Inflammatory macrophage treated with lipopolysaccharide for 1 hour (primary cell): Measurements from ENCODE around the gene ME3.
"Not testable (repeated sequence)": the region's sequence is repeated elsewhere in the genome, so short reads cannot be mapped to it uniquely, and the experiment has no call there.

ENCODE experiments used
- DNase-seq, 2 donors: peaks; one replicate each; pipeline ENCODE4 v3.0.0-alpha.2; 2020 to 2022

Gene ME3

GRCh38 chr11:86580535-86580934, 91.9 kb downstream of the ME3 start:
- DNase-seq = no peak

GRCh38 chr11:86579406-86579731, 93.0 kb downstream of the ME3 start:
- no peak for DNase-seq

GRCh38 chr11:86578727-86579405, 93.5 kb downstream of the ME3 start:
- DNase-seq = no peak

DNA sequence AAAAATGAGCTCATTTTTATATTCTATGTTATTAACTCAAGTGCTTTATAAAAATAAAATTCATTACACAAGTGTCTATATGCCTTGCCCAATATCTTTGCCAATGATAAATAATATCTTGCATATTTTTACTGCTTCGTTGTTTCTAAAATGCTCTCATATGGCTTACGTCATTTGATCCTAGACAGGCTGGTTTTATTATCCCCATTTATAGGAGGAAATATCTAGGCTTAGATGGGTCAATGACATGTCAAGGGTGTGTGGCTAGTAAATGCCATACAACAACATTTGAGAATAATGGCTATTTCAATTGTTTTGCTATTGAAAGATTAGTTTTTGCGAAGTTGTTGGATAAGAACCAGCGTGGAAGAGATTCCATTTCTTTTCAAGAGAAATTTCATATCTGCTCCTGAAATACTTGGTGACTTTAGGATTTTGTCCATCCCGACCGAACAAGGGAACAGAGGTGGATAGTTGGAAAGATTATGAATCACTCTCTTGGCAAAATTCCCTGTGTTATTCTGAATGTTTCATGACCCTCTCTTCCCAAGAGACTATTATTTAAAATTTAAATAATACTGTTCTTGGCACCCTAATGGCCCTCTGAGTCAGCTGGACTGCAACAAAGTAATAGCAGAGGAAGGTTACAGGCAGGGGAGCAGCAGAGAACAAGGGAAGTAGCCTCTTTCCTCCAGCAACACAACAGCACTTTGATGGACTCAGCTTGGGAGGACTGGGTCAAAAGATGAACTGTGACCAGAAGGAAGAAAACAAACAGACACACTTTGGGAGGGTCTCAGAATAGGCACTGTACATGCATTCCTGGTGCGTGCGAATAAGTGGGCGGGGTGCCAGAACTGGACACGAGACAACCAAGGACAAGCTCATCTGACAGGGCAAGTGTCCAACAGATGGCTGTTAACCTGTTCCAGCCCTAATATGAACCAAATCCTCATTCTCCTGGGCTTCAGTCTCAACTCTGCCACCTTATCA, 94.5 kb downstream of the ME3 start:
- DNase-seq = no peak

- no peak for DNase-seq
Observed at GRCh38 chr11:86576946-86577624, 95.3 kb downstream of the ME3 start.

DNA sequence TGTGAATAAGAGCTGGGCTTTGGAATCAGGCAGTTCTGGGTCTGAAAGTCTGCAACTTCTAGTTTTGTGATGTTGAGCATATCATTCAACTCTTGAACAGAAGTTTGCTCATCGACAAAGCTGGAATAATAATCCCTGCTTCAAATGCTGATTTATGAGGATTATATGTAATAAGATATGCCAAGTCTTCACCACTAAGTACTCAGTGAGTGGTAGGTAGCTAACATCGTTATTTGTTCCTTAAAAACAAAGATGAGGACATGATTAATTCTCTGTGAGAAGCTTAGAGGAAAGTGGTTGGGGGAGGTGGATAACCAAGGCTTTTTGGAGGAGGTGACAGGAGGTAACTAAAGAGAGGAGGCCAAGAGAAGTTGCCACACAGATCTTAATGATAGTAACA, 96.5 kb downstream of the ME3 start:
- no peak for DNase-seq

DNA sequence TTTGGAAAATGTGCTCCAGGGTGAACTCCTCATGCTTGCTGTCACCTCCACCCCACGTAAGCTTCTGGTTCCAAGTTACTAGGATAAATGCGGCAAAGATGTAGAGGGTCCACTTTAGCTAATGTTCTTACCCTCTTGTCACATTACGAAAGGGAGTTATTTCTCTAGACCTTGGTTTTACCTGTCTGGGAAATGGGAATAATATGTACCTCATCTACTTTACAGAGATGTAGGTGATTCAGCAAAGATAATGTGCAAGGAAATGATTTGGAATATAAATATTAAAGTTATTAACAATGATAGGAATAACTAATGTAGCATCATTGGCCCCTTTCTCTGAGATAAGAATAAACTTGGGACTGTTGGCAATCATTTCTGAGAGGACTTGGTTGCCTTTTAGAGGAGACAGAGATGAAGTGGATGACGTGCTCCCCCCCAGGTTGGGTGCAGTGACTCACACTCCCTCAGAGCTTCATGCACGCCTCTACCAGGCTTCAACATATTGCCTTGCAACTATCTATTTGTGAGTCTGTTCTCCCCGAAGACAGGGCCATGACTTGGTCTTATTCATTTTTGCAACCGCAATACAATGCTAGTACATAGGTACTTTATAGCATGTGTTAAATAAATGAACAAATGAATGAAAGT, 97.1 kb downstream of the ME3 start:
- DNase-seq = no peak

DNA sequence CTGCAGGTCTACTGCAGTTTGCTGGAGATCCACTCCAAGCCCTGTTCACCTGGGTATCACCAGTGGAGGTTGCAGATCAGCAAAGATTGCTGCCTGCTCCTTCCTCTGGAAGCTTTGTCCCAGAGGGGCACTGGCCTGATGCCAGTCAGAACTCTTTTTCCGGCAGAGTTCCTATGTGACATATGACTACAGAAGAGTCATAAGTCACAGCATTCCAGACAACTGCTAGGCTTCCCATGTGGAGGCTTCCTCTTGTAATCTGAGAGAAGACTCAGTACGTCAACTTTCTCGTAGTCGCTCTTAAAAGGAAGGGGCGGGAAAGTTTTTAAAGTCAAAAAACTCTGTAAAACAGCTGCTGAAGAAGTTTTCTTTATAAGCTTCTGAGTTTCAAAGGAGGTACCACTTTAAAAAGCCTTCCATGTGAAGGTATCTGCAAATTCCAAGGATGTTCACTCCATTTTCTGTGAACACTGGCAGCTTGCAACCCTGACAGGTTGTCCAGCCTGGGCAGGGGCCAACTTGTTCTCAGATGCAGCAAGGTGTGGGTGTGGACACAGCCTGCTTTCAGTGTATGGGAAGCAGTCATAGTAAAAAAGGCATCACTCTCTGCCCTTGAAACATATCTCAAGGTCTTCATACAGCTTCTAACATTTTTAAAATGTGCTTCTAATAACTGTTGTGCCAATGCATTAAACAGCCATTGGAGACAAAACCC, 97.8 kb downstream of the ME3 start:
- no peak for DNase-seq

DNA sequence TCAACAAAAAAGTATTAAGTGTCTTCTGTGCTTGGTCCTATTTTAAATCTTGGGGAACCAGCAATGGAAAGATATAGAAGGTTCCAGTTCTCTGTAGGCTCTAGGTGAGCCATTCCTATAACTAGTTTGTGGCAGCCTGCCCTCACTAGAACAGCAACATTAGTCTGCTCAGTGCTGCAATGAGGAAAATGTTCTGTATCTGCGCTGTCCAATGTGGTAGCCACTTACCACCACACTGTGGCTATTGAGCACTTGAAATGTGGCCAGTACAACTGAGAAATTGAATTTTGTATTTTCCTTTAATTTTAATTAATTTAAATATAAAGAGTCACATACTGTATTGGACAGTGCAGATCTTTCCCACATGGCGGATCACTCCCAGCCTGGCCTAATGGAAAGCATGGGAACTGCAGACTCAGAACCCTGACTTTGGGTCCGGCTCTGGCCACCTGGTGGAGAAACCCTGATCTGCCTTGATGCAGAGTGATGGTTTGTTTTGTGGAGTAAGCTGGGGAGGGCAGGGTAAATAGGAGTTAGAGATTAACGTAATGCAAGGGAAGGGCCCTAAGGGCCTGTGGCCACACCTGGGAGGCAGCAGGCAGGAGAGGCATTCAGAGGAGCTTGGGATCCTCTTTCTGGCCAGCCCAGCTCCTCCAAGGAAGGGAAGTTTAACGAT, 101.0 kb downstream of the ME3 start:
- no peak for DNase-seq

DNA sequence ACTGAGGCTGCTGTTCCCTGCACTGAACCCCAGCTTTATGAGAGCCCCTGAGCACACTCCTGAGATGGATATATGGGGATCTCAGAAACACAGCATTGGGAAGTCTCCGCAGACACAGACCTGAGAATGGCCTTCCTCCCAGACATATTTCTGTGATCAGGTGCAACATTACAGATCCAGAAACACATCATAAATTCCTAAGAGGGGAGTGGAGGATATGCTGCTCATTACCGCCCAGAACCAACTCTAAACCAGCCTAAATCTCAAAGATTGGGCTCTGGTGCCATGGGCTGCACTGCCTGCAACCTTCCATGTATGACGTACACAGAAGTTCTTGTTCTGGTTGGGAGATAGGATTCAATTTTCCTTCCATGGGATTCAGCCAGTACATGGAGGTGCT, 102.0 kb downstream of the ME3 start:
- DNase-seq = no peak

DNA sequence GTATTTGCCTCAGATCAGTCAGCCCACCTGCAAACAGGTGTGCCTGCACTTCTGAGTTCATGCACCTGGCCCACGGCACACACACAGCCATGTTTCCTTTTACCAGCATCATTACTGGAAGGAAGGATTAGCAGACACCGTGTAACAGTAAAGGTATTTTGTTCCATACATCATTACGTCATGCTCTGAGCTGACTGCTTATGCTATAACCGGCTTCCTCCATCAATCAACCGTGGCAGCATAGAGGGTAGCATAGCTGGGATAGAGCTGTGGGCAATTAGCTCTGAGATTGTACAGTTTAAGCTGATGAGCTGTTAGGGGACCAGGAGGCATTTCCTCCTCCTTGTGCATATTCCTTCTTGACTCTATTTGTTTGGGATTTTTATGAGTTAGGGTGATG, 102.4 kb downstream of the ME3 start:
- DNase-seq = no peak

GRCh38 chr11:86569109-86569508, 103.3 kb downstream of the ME3 start:
- DNase-seq = no peak

DNA sequence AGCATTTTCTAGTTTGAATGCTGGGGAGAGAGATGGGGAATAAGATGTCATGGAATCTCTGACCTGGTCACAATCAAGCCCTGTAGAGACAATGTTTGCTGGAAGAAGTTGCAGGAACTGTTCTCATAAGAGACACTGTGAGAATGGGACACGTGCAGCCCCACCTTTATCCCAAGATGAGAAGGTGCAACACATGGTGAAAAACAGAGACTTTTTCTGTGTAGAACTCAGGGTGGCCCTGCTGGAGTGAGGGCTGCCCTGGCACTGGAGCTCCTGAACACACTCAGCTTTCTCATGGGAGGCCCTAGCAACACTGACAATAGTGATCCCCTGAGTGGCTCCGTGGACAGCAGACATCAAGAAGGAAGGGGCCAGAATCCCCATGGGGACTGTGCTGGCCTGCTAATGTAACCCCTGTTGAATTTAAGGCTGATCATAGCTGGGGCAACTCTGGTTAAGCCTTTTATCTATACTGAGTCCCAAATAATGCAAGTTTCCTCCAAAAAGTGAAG, 106.6 kb downstream of the ME3 start:
- no peak for DNase-seq

- DNase-seq = no peak
Observed at GRCh38 chr11:86565388-86565787, 107.0 kb downstream of the ME3 start.

- DNase-seq = not testable (repeated sequence)
Observed at GRCh38 chr11:86562842-86563241, 109.6 kb downstream of the ME3 start.

- DNase-seq = no peak
Observed at GRCh38 chr11:86559311-86559945, 113.0 kb downstream of the ME3 start.

DNA sequence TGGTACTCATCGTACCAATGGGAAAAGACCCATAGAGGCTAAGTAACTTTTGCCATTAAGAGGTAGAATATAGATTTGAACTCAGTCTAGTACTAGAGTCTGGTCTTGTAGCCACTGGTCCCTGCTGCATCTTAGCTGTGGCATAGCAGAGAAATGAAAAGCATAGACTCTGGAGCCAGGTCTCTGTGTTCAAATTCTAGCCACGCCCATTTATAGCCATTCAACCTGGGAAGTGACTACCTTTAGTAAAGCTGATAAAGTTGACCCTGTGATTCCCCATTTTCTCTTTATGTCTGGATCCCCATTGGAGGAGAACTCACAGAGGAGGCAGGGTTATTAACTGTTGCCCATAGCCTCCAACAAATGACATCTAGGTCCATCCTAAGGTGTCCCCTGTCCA, 113.6 kb downstream of the ME3 start:
- no peak for DNase-seq

- DNase-seq = peak in 1 of 2 donors; percentile 12
Observed at GRCh38 chr11:86558207-86558606, 114.2 kb downstream of the ME3 start.

- DNase-seq = no peak
Observed at GRCh38 chr11:86555866-86556265, 116.5 kb downstream of the ME3 start.

GRCh38 chr11:86555401-86555800, 117.0 kb downstream of the ME3 start:
- DNase-seq = no peak

- DNase-seq = no peak
Observed at GRCh38 chr11:86553265-86553664, 119.2 kb downstream of the ME3 start.
